ENCODE results near the gene ABCA1. TPM values are rescaled to one million over a fixed set of nuclear protein-coding genes. Genes with fewer than 3 reads are reported as not detected.
"Not testable (repeated sequence)": the region's sequence is repeated elsewhere in the genome, so short reads cannot be mapped to it uniquely, and the experiment has no call there.

ABCA1 gene
- total RNA-seq, 1 donor from 2014 or later, result 49.5 TPM

DNA sequence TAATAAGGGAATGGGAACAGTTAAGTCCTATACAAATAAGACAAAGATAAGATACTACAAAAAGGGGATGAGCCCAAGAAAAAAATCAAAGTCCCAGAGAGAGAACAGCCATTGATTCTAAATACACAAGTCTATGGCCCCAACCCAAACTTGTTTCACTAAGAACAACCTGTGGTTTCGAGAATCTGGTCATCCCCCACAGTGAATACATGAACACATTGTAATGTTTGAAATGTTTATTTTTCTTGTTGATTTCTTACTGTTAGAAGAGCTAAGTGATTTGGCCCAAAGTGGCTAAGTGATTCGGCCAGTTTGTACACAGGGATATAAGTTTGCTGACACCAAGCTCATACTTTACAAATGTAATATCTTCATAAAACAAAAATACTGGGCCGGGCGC lies 3.3 kb upstream of the ABCA1 start:
- no peaks in the 10 kb centered on the region for H3K36me3 Mint-ChIP-seq (ENCODE audit: unreplicated experiment)
- H3K27me3 Mint-ChIP-seq (ENCODE audit: unreplicated experiment), result no peaks in the 10 kb centered on the region
- H3K4me3 Mint-ChIP-seq (ENCODE audit: unreplicated experiment), result no peak overlapping the region
- peaks cover 31% of the 10 kb centered on the region for H3K4me1 Mint-ChIP-seq (ENCODE audit: unreplicated experiment)
- TF ChIP-seq, protein P1, sequence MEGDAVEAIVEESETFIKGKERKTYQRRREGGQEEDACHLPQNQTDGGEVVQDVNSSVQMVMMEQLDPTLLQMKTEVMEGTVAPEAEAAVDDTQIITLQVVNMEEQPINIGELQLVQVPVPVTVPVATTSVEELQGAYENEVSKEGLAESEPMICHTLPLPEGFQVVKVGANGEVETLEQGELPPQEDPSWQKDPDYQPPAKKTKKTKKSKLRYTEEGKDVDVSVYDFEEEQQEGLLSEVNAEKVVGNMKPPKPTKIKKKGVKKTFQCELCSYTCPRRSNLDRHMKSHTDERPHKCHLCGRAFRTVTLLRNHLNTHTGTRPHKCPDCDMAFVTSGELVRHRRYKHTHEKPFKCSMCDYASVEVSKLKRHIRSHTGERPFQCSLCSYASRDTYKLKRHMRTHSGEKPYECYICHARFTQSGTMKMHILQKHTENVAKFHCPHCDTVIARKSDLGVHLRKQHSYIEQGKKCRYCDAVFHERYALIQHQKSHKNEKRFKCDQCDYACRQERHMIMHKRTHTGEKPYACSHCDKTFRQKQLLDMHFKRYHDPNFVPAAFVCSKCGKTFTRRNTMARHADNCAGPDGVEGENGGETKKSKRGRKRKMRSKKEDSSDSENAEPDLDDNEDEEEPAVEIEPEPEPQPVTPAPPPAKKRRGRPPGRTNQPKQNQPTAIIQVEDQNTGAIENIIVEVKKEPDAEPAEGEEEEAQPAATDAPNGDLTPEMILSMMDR (IDR thresholded peaks at IDR 0.05), result no peak
- no peak overlapping the region for H3K27ac Mint-ChIP-seq (ENCODE audit: unreplicated experiment)
- DNase-seq (ENCODE audit: extremely low spot score, unreplicated experiment), result no peak
- H3K9me3 Mint-ChIP-seq (ENCODE audit: unreplicated experiment), result no peaks in the 10 kb centered on the region

DNA sequence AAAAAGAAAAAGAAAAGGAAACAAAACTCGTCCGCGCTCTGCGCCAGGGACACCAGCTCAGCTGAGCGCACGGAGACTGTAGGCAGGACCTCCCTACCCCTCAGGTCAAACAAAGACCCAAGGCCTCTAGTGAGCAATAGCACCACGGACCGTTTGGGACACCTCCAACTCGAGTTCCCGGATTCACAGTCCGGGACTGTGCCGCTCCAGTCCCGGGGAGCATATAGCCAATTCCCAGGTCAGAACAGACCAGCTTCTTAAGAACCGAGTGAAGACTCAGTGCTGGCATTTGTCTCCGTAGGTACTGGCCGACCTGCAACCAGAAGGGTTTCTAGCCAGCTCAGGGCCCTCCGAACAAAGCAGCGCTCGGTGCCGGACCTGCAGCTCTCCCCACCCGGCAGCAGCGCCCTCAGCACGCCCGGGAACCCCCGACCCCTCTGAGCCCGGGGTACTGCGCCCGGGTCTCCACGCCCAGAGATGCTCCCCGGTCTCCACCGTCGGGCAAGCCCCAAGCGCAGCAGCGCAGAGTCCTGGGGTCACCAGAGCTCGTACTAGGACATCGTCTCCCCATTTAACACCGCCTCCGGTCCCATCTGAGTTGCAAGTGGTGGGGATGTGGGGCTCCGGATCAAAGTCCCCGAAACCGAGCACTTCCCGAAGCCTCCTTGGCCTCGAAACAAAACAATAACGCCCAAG lies 591 bp downstream of the ABCA1 start:
- H3K27ac Mint-ChIP-seq (ENCODE audit: unreplicated experiment), result peak overlapping the region; percentile 87
- DNase-seq (ENCODE audit: extremely low spot score, unreplicated experiment), result no peak
- peaks cover 5% of the 10 kb centered on the region for H3K36me3 Mint-ChIP-seq (ENCODE audit: unreplicated experiment)
- H3K9me3 Mint-ChIP-seq (ENCODE audit: unreplicated experiment), result no peaks in the 10 kb centered on the region
- TF ChIP-seq, protein P1 (IDR thresholded peaks at IDR 0.05), result no peak
- H3K4me1 Mint-ChIP-seq (ENCODE audit: unreplicated experiment), result peaks cover 43% of the 10 kb centered on the region
- no peaks in the 10 kb centered on the region for H3K27me3 Mint-ChIP-seq (ENCODE audit: unreplicated experiment)
- peak overlapping the region; percentile 95 for H3K4me3 Mint-ChIP-seq (ENCODE audit: unreplicated experiment)

DNA sequence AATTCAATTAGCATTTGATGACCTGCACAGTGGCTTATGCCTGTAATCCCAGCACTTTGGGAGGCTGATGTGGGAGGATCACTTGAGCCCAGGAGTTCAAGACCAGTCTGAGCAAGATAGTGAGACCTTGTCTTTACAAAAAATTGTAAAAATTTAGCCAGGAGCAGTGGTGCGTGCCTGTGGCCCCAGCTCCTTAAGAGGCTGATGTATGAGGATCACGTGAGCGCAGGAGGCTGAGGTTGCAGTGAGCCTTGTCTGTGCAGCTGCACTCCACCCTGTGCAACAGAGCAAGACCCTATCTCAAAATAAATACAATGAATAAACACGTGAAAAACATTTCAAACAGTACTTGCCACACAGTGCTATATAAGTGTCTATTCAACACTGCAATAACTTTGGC lies 4.2 kb downstream of the ABCA1 start:
- no peak for DNase-seq (ENCODE audit: extremely low spot score, unreplicated experiment)
- peaks cover 62% of the 10 kb centered on the region for H3K4me1 Mint-ChIP-seq (ENCODE audit: unreplicated experiment)
- no peaks in the 10 kb centered on the region for H3K27me3 Mint-ChIP-seq (ENCODE audit: unreplicated experiment)
- TF ChIP-seq, protein P1 (IDR thresholded peaks at IDR 0.05), result no peak
- peak overlapping the region; percentile 1 for H3K4me3 Mint-ChIP-seq (ENCODE audit: unreplicated experiment)
- peak overlapping the region; percentile 12 for H3K27ac Mint-ChIP-seq (ENCODE audit: unreplicated experiment)
- no peaks in the 10 kb centered on the region for H3K9me3 Mint-ChIP-seq (ENCODE audit: unreplicated experiment)
- peaks cover 10% of the 10 kb centered on the region for H3K36me3 Mint-ChIP-seq (ENCODE audit: unreplicated experiment)

GRCh38 chr9:104923289-104923688 lies 4.7 kb downstream of the ABCA1 start:
- DNase-seq (ENCODE audit: extremely low spot score, unreplicated experiment), result no peak
- TF ChIP-seq, protein P1 (IDR thresholded peaks at IDR 0.05), result no peak
- peak overlapping the region; percentile 1 for H3K4me3 Mint-ChIP-seq (ENCODE audit: unreplicated experiment)
- no peaks in the 10 kb centered on the region for H3K9me3 Mint-ChIP-seq (ENCODE audit: unreplicated experiment)
- no peaks in the 10 kb centered on the region for H3K27me3 Mint-ChIP-seq (ENCODE audit: unreplicated experiment)
- peak overlapping the region; percentile 12 for H3K27ac Mint-ChIP-seq (ENCODE audit: unreplicated experiment)
- peaks cover 60% of the 10 kb centered on the region for H3K4me1 Mint-ChIP-seq (ENCODE audit: unreplicated experiment)
- peaks cover 10% of the 10 kb centered on the region for H3K36me3 Mint-ChIP-seq (ENCODE audit: unreplicated experiment)

- H3K4me3 Mint-ChIP-seq (ENCODE audit: unreplicated experiment); DNase-seq (ENCODE audit: extremely low spot score, unreplicated experiment); H3K9me3 Mint-ChIP-seq (ENCODE audit: unreplicated experiment); H3K36me3 Mint-ChIP-seq (ENCODE audit: unreplicated experiment); H3K27me3 Mint-ChIP-seq (ENCODE audit: unreplicated experiment): not testable (repeated sequence)
- H3K4me1 Mint-ChIP-seq (ENCODE audit: unreplicated experiment), result peaks cover 60% of the 10 kb centered on the region
- peak overlapping the region; percentile 12 for H3K27ac Mint-ChIP-seq (ENCODE audit: unreplicated experiment)
These were observed 5.2 kb downstream of the ABCA1 start for GRCh38 chr9:104922748-104923147.

Data from osteocyte (in vitro differentiated cells).